GM23338 (cell line): ENCODE measurements around the gene GALR2. TPM values are rescaled to one million over a fixed set of nuclear protein-coding genes. Genes with fewer than 3 reads are reported as not detected.

Experiments used
- ATAC-seq: fragments of 200-7000 bp; cut with Tn5 transposase; 3 replicates; pipeline ENCODE4 v1.9.1; 2020
- DNase-seq: peaks from one replicate; pipeline ENCODE4 v3.0.0-alpha.2; 2015; ENCODE audit warnings: low spot score
- H2AFZ ChIP-seq: fragments of 200-600 bp; sonication (generic); 2 replicates; pipeline ENCODE4 v1.8.0; 2016; ENCODE audit warnings: antibody characterized with exemption, mild to moderate bottlenecking, moderate library complexity
- H3F3A ChIP-seq: fragments of 200-600 bp; sonication (generic); replicated peaks from 2 replicates; pipeline ENCODE4 v1.8.0; 2017; ENCODE audit warnings: antibody characterized with exemption, mixed run types, low read depth
- H3K27ac ChIP-seq: fragments of 200-600 bp; sonication (generic); 2 replicates; pipeline ENCODE4 v1.6.1; 2016; ENCODE audit warnings: low read depth
- H3K27me3 ChIP-seq: fragments of 200-600 bp; sonication (generic); 2 replicates; pipeline ENCODE4 v1.8.0; 2016; ENCODE audit warnings: mild to moderate bottlenecking, mixed run types, moderate library complexity; ENCODE audit not compliant: insufficient read depth
- H3K36me3 ChIP-seq: fragments of 200-600 bp; sonication (generic); 2 replicates; pipeline ENCODE4 v1.8.0; 2016; ENCODE audit warnings: mild to moderate bottlenecking; ENCODE audit not compliant: insufficient read depth
- H3K4me1 ChIP-seq: fragments of 200-600 bp; sonication (generic); 2 replicates; pipeline ENCODE4 v1.8.0; 2016; ENCODE audit warnings: mild to moderate bottlenecking, moderate library complexity; ENCODE audit not compliant: insufficient read depth
- H3K4me2 ChIP-seq: fragments of 200-600 bp; sonication (generic); 2 replicates; pipeline ENCODE4 v1.7.1; 2017; ENCODE audit warnings: mixed run types
- H3K4me3 ChIP-seq: fragments of 200-600 bp; sonication (generic); 2 replicates; pipeline ENCODE4 v1.6.1; 2016; ENCODE audit warnings: mixed run types
- H3K79me2 ChIP-seq: fragments of 200-600 bp; sonication (generic); replicated peaks from 2 replicates; pipeline ENCODE4 v1.8.0; 2017; ENCODE audit warnings: mild to moderate bottlenecking; ENCODE audit not compliant: insufficient read depth
- H3K9me2 ChIP-seq: fragments of 200-600 bp; sonication (generic); 2 replicates; pipeline ENCODE4 v1.8.0; 2017; ENCODE audit not compliant: insufficient read depth
- H4K20me1 ChIP-seq: fragments of 200-600 bp; sonication (generic); replicated peaks from 2 replicates; pipeline ENCODE4 v1.8.0; 2017; ENCODE audit warnings: mild to moderate bottlenecking; ENCODE audit not compliant: insufficient read depth
- H3K27ac Mint-ChIP-seq: 2 replicates; pipeline ENCODE4 v1.8.0; 2020; ENCODE audit warnings: inconsistent platforms, mild to moderate bottlenecking, moderate library complexity, mixed read lengths
- H3K27me3 Mint-ChIP-seq: 3 replicates; pipeline ENCODE4 v1.8.0; 2022; ENCODE audit warnings: low read depth, mild to moderate bottlenecking, moderate library complexity, mixed read lengths, inconsistent platforms; ENCODE audit not compliant: insufficient read depth, poor library complexity
- H3K36me3 Mint-ChIP-seq: 3 replicates; pipeline ENCODE4 v1.8.0; 2021; ENCODE audit warnings: low read depth, mild to moderate bottlenecking, inconsistent platforms, moderate library complexity, mixed read lengths
- H3K4me1 Mint-ChIP-seq: 3 replicates; pipeline ENCODE4 v1.8.0; 2020; ENCODE audit warnings: mild to moderate bottlenecking, inconsistent platforms, mixed read lengths
- H3K4me3 Mint-ChIP-seq: 3 replicates; pipeline ENCODE4 v1.8.0; 2021; ENCODE audit warnings: moderate library complexity, mild to moderate bottlenecking, inconsistent platforms, mixed read lengths
- H3K9me3 Mint-ChIP-seq: 3 replicates; pipeline ENCODE4 v1.8.0; 2020; ENCODE audit warnings: moderate library complexity, mild to moderate bottlenecking, inconsistent platforms, mixed read lengths
- EZH2 ChIP-seq: fragments of 200-600 bp; sonication (generic); IDR thresholded peaks from one replicate; pipeline ENCODE4 v1.8.0; 2017; ENCODE audit warnings: antibody characterized with exemption, mild to moderate bottlenecking, low read depth; ENCODE audit not compliant: unreplicated experiment
- EZH2phosphoT487 ChIP-seq: fragments of 200-600 bp; sonication (generic); IDR thresholded peaks from one replicate; pipeline ENCODE4 v1.8.1; 2018; ENCODE audit warnings: antibody characterized with exemption; ENCODE audit not compliant: unreplicated experiment
- STAT1 ChIP-seq: IDR thresholded peaks from one replicate; pipeline ENCODE4 v1.6.1; 2016; ENCODE audit warnings: antibody characterized with exemption; ENCODE audit not compliant: unreplicated experiment
- ZNF114 ChIP-seq: fragments of 250-450 bp; sonication (Bioruptor Pico); IDR thresholded peaks from 2 replicates; pipeline ENCODE4 v1.5.0; 2020; ENCODE audit warnings: mild to moderate bottlenecking, moderate library complexity
- polyA plus RNA-seq: library from polyadenylated mRNA; unstranded; fragments of >200 nt; fragmentation: Nextera tagmentation; extraction: Ambion mirVana; gene quantifications from 2 replicates; pipeline ENCODE4 v1.2.1, GENCODE V29; 2016
- total RNA-seq: library from RNA; depleted of rRNA; stranded (reverse); fragments of >200 nt; shearing (Covaris generic); gene quantifications from 2 replicates; pipeline ENCODE4 v1.2.3, GENCODE V29; 2014
- TF ChIP-seq, protein P1 (sequence below): fragments of 250-450 bp; sonication (Bioruptor Pico); IDR thresholded peaks from 2 replicates; pipeline ENCODE4 v1.5.0; 2020; ENCODE audit warnings: mild to moderate bottlenecking, moderate library complexity
- TF ChIP-seq, protein P2 (sequence below), 2 experiments: fragments of 200-600 bp in 1 of 2; sonication (generic) in 1 of 2; conservative IDR thresholded peaks; 2 replicates each; pipeline versions ENCODE4 v1.5.1 to v1.6.1; 2016 to 2017; ENCODE audit warnings: antibody characterized with exemption in 2 of 2, low read depth in 2 of 2, mild to moderate bottlenecking in 2 of 2, moderate library complexity in 1 of 2
- TF ChIP-seq, protein P3 (sequence below): IDR thresholded peaks from 2 replicates; pipeline ENCODE4 v1.6.1; 2016; ENCODE audit warnings: antibody characterized with exemption

Gene GALR2
- total and polyA plus RNA-seq, 2 experiments from 2014 or later: 0.50 to 2.2 TPM

- TF ChIP-seq, protein P1, sequence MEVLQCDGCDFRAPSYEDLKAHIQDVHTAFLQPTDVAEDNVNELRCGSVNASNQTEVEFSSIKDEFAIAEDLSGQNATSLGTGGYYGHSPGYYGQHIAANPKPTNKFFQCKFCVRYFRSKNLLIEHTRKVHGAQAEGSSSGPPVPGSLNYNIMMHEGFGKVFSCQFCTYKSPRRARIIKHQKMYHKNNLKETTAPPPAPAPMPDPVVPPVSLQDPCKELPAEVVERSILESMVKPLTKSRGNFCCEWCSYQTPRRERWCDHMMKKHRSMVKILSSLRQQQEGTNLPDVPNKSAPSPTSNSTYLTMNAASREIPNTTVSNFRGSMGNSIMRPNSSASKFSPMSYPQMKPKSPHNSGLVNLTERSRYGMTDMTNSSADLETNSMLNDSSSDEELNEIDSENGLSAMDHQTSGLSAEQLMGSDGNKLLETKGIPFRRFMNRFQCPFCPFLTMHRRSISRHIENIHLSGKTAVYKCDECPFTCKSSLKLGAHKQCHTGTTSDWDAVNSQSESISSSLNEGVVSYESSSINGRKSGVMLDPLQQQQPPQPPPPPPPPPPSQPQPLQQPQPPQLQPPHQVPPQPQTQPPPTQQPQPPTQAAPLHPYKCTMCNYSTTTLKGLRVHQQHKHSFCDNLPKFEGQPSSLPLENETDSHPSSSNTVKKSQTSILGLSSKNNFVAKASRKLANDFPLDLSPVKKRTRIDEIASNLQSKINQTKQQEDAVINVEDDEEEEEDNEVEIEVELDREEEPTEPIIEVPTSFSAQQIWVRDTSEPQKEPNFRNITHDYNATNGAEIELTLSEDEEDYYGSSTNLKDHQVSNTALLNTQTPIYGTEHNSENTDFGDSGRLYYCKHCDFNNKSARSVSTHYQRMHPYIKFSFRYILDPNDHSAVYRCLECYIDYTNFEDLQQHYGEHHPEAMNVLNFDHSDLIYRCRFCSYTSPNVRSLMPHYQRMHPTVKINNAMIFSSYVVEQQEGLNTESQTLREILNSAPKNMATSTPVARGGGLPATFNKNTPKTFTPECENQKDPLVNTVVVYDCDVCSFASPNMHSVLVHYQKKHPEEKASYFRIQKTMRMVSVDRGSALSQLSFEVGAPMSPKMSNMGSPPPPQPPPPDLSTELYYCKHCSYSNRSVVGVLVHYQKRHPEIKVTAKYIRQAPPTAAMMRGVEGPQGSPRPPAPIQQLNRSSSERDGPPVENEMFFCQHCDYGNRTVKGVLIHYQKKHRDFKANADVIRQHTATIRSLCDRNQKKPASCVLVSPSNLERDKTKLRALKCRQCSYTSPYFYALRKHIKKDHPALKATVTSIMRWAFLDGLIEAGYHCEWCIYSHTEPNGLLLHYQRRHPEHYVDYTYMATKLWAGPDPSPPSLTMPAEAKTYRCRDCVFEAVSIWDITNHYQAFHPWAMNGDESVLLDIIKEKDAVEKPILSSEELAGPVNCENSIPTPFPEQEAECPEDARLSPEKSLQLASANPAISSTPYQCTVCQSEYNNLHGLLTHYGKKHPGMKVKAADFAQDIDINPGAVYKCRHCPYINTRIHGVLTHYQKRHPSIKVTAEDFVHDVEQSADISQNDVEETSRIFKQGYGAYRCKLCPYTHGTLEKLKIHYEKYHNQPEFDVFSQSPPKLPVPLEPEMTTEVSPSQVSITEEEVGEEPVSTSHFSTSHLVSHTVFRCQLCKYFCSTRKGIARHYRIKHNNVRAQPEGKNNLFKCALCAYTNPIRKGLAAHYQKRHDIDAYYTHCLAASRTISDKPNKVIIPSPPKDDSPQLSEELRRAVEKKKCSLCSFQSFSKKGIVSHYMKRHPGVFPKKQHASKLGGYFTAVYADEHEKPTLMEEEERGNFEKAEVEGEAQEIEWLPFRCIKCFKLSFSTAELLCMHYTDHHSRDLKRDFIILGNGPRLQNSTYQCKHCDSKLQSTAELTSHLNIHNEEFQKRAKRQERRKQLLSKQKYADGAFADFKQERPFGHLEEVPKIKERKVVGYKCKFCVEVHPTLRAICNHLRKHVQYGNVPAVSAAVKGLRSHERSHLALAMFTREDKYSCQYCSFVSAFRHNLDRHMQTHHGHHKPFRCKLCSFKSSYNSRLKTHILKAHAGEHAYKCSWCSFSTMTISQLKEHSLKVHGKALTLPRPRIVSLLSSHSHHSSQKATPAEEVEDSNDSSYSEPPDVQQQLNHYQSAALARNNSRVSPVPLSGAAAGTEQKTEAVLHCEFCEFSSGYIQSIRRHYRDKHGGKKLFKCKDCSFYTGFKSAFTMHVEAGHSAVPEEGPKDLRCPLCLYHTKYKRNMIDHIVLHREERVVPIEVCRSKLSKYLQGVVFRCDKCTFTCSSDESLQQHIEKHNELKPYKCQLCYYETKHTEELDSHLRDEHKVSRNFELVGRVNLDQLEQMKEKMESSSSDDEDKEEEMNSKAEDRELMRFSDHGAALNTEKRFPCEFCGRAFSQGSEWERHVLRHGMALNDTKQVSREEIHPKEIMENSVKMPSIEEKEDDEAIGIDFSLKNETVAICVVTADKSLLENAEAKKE (CRISPR knock-in tag): no peak
- TF ChIP-seq, protein P2, sequence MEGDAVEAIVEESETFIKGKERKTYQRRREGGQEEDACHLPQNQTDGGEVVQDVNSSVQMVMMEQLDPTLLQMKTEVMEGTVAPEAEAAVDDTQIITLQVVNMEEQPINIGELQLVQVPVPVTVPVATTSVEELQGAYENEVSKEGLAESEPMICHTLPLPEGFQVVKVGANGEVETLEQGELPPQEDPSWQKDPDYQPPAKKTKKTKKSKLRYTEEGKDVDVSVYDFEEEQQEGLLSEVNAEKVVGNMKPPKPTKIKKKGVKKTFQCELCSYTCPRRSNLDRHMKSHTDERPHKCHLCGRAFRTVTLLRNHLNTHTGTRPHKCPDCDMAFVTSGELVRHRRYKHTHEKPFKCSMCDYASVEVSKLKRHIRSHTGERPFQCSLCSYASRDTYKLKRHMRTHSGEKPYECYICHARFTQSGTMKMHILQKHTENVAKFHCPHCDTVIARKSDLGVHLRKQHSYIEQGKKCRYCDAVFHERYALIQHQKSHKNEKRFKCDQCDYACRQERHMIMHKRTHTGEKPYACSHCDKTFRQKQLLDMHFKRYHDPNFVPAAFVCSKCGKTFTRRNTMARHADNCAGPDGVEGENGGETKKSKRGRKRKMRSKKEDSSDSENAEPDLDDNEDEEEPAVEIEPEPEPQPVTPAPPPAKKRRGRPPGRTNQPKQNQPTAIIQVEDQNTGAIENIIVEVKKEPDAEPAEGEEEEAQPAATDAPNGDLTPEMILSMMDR (conservative IDR thresholded peaks at IDR 0.05; ENCODE audit: low read depth in 2 of 2): no peak
- TF ChIP-seq EZH2phosphoT487: no peak
- TF ChIP-seq STAT1: no peak
- no peak for TF ChIP-seq EZH2
- TF ChIP-seq ZNF114 (CRISPR knock-in tag): no peak
Observed at GRCh38 chr17:76063875-76064546, 10.6 kb upstream of the GALR2 start (continued).

DNA sequence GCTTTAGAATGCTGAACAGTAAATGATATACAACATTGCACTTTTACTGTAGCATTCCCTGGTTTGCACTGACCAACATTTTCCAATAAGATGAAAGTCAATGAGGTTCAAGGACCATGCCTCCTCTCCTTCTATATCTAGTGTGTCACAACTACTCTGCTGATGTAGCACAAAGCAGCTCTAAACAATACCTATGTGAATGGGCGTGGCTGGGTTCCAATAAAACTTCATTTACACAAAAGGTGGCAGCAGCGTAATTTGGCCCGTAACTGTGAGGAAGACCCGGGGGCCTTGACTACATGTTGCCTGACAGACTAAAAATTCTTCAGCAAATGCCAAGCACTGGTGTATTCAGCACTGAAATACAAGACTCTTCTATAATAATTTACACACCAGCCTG is 8.8 kb upstream of the GALR2 start:
- peaks cover 30% of the 10 kb centered on the region for H3K79me2 ChIP-seq
- H3K27ac ChIP-seq: no peak overlapping the region
- H3K36me3 ChIP-seq: peaks cover 49% of the 10 kb centered on the region
- no peaks in the 10 kb centered on the region; the same call in 1 of the 2 replicates for H3K4me1 ChIP-seq
- H3K4me2 ChIP-seq: no peak overlapping the region
- no peak overlapping the region for H2AFZ ChIP-seq
- H3K36me3 Mint-ChIP-seq: peaks cover 69% of the 10 kb centered on the region
- no peaks in the 10 kb centered on the region for H3K9me3 Mint-ChIP-seq
- H4K20me1 ChIP-seq: peaks cover 6% of the 10 kb centered on the region
- no peak for DNase-seq
- H3K4me1 Mint-ChIP-seq: peaks cover 2% of the 10 kb centered on the region; the same call in 2 of the 3 replicates
- no peak overlapping the region for H3K4me3 Mint-ChIP-seq
- peaks cover 12% of the 10 kb centered on the region; the same call in 1 of the 2 replicates for H3F3A ChIP-seq
- no peaks in the 10 kb centered on the region for H3K9me2 ChIP-seq
- no peak overlapping the region for H3K27ac Mint-ChIP-seq
- H3K27me3 ChIP-seq: no peaks in the 10 kb centered on the region
- ATAC-seq: no peak
- no peak overlapping the region for H3K4me3 ChIP-seq
- H3K27me3 Mint-ChIP-seq: no peaks in the 10 kb centered on the region
- no peak for TF ChIP-seq STAT1
- TF ChIP-seq, protein P3, sequence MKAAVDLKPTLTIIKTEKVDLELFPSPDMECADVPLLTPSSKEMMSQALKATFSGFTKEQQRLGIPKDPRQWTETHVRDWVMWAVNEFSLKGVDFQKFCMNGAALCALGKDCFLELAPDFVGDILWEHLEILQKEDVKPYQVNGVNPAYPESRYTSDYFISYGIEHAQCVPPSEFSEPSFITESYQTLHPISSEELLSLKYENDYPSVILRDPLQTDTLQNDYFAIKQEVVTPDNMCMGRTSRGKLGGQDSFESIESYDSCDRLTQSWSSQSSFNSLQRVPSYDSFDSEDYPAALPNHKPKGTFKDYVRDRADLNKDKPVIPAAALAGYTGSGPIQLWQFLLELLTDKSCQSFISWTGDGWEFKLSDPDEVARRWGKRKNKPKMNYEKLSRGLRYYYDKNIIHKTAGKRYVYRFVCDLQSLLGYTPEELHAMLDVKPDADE: no peak
